HG02943 (cell line): ENCODE results near the gene NTNG2.

Experiments
- ATAC-seq: cut with Tn5 transposase; IDR thresholded peaks from one replicate; pipeline ENCODE4 v1.9.1; 2021; ENCODE audit warnings: mild to moderate bottlenecking, low read depth, moderate library complexity; ENCODE audit not compliant: unreplicated experiment

Gene NTNG2

DNA sequence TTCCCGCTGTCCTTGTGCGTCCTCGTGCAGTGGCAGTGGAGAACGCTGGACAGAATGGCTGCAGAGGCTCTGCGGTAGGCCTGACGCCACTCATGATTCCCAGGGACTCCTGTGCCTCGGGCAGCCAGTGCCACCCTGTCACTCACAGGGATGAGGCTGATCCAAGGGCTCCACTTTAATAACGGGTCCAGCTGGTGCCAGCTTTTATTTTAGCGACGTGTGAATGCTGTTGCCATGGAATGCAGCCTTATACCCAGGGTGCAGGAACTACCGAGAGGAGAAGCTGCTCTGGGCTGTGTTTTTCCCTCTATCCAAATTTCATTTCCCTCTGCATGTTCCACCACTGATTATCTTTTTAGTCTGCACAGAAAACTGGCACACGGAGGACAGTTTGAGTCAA lies 15.8 kb upstream of the NTNG2 start:
- no peak for ATAC-seq

- ATAC-seq, result no peak
Observed at GRCh38 chr9:132146575-132146974, 15.3 kb upstream of the NTNG2 start.

DNA sequence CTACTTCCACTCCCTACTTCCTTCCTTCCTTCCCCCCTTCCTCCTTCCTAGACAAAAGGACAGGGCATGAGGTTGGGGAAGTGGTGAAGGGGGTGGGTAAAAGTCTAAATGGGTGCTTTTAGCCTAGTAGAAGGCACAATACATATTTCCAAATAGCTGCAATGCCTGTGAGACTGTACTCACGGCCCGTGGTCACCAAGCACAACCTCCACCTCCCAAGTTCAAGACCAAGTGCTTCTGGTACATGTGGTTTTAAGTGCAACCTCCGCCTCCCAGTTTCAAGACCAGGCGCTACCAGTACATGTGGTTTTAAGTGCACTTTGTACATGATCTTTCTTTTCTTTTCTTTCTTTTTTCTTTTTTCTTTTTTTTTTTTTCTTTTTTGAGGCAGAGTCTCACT lies 14.5 kb upstream of the NTNG2 start:
- no peak for ATAC-seq

DNA sequence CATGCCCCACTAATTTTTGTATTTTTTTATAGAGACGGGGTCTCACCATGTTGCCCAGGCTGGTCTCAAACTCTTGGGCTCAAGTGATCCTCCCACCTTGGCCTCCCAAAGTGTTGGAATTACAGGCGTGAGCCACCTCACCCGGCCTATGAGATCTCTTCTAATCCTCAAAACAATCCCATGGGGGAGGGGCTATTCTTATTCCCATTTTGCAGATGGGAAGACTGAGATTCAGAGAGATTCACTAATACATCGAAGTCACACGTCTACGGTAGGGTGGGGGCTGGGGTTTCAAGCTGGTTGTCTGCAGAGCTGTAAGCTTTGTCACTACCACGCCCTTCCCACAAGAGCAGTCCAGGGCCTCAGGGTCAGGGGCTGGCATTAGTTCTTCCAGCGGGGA lies 14.0 kb upstream of the NTNG2 start:
- ATAC-seq, result no peak

DNA sequence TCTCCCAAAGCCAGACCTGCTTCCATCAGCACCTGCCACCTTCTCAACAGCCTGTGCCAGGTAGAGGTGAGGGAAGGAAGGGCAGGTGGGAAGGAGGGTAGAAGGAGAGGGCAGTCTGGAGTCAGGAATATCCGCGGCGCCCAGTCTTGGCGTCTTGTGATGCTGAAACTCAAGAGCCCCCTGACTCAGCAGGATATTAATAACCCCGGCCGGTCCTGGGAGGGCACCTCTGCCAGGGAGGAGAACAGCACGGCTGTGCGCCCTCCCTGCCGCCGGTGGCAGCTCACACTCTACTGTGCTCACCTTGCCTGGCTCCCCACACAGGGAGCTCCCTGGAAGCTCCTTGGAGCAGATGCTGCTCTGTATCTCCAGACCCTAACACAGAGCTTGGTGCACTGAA lies 11.6 kb upstream of the NTNG2 start:
- ATAC-seq, result no peak

DNA sequence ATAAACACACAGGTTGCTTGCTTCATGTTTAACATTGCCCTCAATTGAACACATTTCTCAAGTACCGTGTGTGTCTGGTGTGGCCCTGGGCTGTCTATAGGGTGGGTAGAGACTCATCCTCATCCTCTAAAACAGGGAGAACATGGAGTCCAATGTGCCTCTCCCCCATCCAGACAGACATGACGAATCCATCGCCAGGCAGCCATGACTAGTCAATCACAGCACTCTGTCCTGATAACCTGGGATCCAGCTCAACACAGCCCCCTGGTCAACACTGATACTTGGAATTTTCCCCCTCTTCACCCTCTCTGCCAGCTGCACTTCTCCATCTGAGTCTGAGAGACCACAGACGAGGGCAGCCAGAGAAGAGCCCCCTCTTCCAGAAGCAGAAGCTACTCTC lies 10.7 kb upstream of the NTNG2 start:
- no peak for ATAC-seq

DNA sequence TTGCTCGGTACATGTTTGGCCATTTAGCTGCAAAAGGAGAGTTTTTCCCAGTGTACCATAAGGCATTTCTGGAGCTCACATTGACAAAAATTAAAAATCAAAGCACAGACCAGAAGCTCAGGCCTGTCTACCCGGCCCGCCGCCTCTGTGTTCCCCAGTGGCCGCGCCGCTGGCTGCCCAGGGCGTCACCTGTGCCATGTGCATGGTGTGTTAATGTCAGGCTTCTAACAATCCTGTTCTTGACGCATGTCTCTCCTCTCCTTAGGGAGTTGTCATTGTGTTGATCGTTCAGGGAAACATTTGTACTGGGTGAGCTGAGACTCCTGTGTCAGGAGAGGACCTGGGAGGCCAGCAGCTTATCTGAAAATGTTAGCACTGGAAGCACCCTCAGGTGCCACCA lies 9.6 kb upstream of the NTNG2 start:
- no peak for ATAC-seq

DNA sequence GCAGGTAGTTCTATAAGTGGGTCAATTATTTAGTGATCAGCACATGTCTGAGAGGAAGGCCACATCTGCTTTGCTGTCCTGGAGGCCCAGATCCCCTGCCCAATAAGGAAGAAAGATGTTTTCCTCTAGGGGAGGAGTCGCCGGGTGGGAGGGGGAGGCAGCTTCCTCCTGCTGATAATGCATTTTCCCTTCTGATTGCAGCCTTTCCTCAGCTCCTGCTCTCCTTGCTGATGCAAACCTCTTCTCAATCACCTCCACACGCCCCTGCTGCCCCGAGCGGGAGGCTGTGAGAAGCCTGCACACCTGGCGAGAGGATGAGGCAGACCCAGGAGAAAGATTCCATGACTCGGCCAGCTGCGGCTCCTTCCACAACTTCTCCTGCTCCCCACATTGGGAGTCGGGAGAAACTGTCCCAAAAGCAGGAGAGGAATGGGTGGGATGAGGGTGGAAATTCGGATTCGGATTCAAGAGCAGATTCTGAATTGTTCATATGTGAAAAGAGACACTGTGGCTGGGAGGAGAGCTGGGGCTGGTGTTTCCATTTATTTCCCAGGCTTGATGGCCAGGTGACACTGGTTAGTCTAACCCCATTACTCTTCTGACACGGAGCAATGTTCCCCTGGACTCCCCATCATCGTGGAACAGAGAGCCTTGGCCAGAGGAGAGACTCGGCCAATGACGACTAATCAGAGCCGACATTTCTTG lies 6.8 kb upstream of the NTNG2 start:
- ATAC-seq, result no peak

DNA sequence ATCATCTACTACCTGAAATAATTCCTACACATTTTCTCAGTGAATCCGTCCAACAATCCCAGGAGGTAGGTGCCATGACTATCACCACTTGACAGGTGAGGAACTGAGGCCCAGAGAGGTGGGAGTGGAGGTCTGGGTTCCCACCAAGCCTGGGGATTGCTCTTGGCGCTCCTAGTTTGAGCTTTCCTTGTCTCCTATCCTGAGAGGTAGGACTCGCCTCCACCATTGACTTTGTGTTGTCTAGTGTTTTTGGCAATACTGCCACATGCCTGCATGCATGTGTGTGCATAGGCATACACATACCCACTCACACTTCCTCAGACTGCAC lies 6.3 kb upstream of the NTNG2 start:
- ATAC-seq, result no peak

GRCh38 chr9:132156262-132156661 lies 5.6 kb upstream of the NTNG2 start:
- ATAC-seq, result no peak

- no peak for ATAC-seq
Observed at GRCh38 chr9:132157347-132158116, 4.3 kb upstream of the NTNG2 start.

- no peak for ATAC-seq
Observed at GRCh38 chr9:132160802-132161742, 786 bp upstream of the NTNG2 start.

- ATAC-seq, result no peak
Observed at GRCh38 chr9:132162764-132163456, 1.1 kb downstream of the NTNG2 start.

- no peak for ATAC-seq
Observed at GRCh38 chr9:132163457-132163875, 1.6 kb downstream of the NTNG2 start.

- ATAC-seq, result no peak
Observed at GRCh38 chr9:132163876-132164603, 2.2 kb downstream of the NTNG2 start.

GRCh38 chr9:132164604-132165362 lies 2.9 kb downstream of the NTNG2 start:
- no peak for ATAC-seq

DNA sequence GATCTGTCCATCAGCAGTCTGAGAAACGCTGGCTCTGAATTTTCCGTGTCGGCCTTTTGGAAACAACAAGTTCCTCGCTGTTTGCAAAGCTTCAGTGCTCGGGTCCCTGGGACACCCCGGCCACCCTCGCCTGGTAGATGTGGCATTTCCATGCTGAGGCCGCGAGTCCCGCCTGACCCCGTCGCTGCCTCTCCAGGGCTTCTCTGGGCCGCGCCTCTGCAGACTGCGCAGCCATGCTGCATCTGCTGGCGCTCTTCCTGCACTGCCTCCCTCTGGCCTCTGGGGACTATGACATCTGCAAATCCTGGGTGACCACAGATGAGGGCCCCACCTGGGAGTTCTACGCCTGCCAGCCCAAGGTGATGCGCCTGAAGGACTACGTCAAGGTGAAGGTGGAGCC lies 4.7 kb downstream of the NTNG2 start:
- no peak for ATAC-seq

GRCh38 chr9:132167192-132167591 lies 5.3 kb downstream of the NTNG2 start:
- no peak for ATAC-seq

DNA sequence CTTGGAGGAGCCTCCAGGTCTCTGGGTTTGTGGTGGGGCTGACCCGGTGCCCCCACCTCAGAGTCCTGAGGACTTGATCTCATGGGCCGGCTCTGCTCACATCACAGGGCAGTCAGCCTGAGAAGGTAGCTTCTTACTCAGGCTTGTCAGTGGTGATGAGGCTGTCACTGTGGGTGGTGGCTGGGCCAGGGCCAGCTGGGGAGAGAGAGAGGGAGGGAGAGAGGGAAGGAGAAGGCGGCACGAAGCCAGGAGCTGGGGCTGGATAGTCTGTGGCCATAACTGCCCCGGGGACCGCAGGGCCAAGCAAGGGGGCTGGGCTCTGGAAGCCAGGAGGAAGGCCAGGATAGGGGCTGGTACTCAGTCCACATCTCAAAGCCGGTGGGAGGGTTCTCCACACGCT lies 6.5 kb downstream of the NTNG2 start:
- no peak for ATAC-seq
